Measurements from ENCODE around the gene CFAP97D1. TPM values are rescaled to one million over a fixed set of nuclear protein-coding genes. Genes with fewer than 3 reads are reported as not detected.
"Not testable (repeated sequence)": the region's sequence is repeated elsewhere in the genome, so short reads cannot be mapped to it uniquely, and the experiment has no call there.

The CFAP97D1 gene
- total and polyA plus RNA-seq, 2 experiments from 2014 or later, result not detected

- no peaks in the 10 kb centered on the region for H3K9me3 ChIP-seq (ENCODE audit: low read depth)
- no peak for DNase-seq (ENCODE audit: low read depth in 1 of 2, low spot score in 1 of 2)
- H3K4me3 ChIP-seq, result no peak overlapping the region
- H3K36me3 ChIP-seq, result no peaks in the 10 kb centered on the region
- H3K27me3 ChIP-seq, result peaks cover 2% of the 10 kb centered on the region
- H3K4me1 ChIP-seq (ENCODE audit: low read depth), result no peaks in the 10 kb centered on the region
- no peak overlapping the region for H3K27ac ChIP-seq
- TF ChIP-seq CTCF (IDR thresholded peaks at IDR 0.05; ENCODE audit: low read depth, low read length), result no peak
These were observed 8.3 kb downstream of the CFAP97D1 start for GRCh38 chr17:43788540-43788939.

- no peaks in the 10 kb centered on the region for H3K27me3 ChIP-seq
- H3K9me3 ChIP-seq (ENCODE audit: low read depth), result no peaks in the 10 kb centered on the region
- no peaks in the 10 kb centered on the region for H3K4me1 ChIP-seq (ENCODE audit: low read depth)
- H3K27ac ChIP-seq, result no peak overlapping the region
- no peak for TF ChIP-seq CTCF (IDR thresholded peaks at IDR 0.05; ENCODE audit: low read depth, low read length)
- no peak overlapping the region for H3K4me3 ChIP-seq
- no peaks in the 10 kb centered on the region for H3K36me3 ChIP-seq
- DNase-seq (ENCODE audit: low read depth in 1 of 2, low spot score in 1 of 2), result no peak
These were observed 9.2 kb downstream of the CFAP97D1 start for GRCh38 chr17:43789482-43789881.

- Histone ChIP-seq H3K9me3 (ENCODE audit: low read depth) (no peaks in the 10 kb centered on the region), H3K4me3 (no peak overlapping the region), H3K27ac (no peak overlapping the region), H3K4me1 (ENCODE audit: low read depth) (no peaks in the 10 kb centered on the region), H3K27me3 (no peaks in the 10 kb centered on the region), H3K36me3 (no peaks in the 10 kb centered on the region)
- peak in 1 of 2 donors; percentile 22 for DNase-seq (ENCODE audit: low read depth in 1 of 2, low spot score in 1 of 2)
- peak; percentile 36 for TF ChIP-seq CTCF (IDR thresholded peaks at IDR 0.05; ENCODE audit: low read depth, low read length)
These were observed 10.2 kb downstream of the CFAP97D1 start for GRCh38 chr17:43790311-43790940.

- peak; percentile 29 to 56 for DNase-seq (ENCODE audit: low read depth in 1 of 2, low spot score in 1 of 2)
- Histone ChIP-seq H3K36me3 (no peaks in the 10 kb centered on the region), H3K27ac (no peak overlapping the region)
These were observed 11.4 kb downstream of the CFAP97D1 start for GRCh38 chr17:43791589-43791988.

GRCh38 chr17:43792668-43793067 is 12.4 kb downstream of the CFAP97D1 start:
- not testable (repeated sequence) for H3K27me3 ChIP-seq; H3K9me3 ChIP-seq (ENCODE audit: low read depth); DNase-seq (ENCODE audit: low read depth in 1 of 2, low spot score in 1 of 2); H3K36me3 ChIP-seq; H3K27ac ChIP-seq; H3K4me3 ChIP-seq; H3K4me1 ChIP-seq (ENCODE audit: low read depth)

More at GRCh38 chr17:43791589-43791988, 11.4 kb downstream of the CFAP97D1 start:
- Histone ChIP-seq H3K4me3 (no peak overlapping the region), H3K4me1 (ENCODE audit: low read depth) (no peaks in the 10 kb centered on the region), H3K9me3 (ENCODE audit: low read depth) (no peaks in the 10 kb centered on the region), H3K27me3 (no peaks in the 10 kb centered on the region)
- TF ChIP-seq CTCF (IDR thresholded peaks at IDR 0.05; ENCODE audit: low read depth, low read length), result no peak

- DNase-seq (ENCODE audit: low read depth in 1 of 2, low spot score in 1 of 2); H3K9me3 ChIP-seq (ENCODE audit: low read depth); H3K27ac ChIP-seq; H3K36me3 ChIP-seq; H3K4me1 ChIP-seq (ENCODE audit: low read depth); H3K4me3 ChIP-seq; H3K27me3 ChIP-seq: not testable (repeated sequence)
These were observed 17.8 kb downstream of the CFAP97D1 start for GRCh38 chr17:43798024-43798423.
